Measurements from ENCODE around the gene CELF4.

The CELF4 gene

DNA sequence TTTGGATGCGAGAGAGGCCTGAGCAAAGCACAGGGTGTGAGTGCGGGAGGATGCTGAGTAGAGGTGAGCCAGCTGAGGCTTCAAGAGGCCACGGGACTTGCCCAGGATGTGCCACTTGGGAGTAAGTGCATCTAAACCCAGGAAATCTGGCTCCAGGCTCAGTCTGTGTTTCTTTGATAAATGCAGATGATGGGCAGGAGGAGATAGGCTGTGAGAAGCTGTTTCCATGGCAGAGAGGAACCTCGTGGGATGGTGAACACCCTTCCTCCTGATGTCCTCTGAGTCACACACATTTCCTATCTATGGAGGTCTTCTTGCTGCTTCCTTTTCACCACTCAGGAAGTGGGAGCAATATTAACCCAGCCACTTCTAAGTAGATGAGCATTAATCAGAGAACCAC lies 38.4 kb upstream of the CELF4 start:
- no peaks in the 10 kb centered on the region for H3K36me3 ChIP-seq (ENCODE audit: control insufficient read depth, low read length)

DNA sequence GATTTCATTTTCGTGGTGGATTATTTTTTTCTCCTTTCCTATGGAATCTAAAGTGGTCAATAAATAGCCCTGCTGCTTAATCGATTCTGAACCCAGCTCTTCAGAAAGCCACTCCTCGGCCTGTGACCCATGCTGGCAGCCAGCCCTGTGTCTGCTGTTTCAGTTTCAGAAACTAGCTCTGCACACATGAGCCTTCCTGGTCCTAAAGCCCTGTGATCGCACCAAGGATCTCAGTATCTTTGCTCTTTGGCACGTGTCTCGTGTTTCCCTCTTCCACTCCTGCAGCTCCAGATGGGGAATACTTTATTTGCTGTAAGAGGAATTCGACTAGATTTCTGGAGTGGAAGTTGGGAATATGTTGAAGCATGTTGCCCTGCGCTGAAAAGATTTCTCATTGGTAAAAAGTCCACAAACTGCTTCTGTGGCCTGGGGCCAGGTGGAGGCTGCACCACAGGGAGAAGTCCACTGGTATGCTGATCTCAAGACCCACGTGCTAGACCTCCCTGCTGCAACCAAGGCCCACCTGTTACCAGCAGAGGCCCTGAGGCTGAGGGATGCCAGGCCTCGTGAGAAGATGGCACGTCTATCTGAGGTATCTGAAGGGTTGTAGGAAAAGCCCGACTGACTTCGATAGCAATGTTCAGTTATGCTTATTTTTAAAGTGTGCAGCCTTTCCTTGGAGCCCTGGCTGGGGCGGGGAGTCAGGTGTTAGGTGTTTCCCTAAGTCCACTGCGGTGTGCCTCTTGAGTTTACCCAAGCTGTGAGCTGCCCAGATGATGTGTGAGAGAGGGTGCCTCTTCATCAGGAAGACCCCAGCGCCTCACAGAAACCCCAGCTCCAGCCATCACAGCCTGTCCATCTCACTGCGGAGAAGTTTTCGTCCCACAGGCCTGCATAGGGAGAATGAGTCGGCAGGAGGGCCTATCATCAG lies 33.6 kb upstream of the CELF4 start:
- Histone ChIP-seq H4K20me1 (ENCODE audit: control insufficient read depth, insufficient read depth, low read depth, low read length) (no peaks in the 10 kb centered on the region), H3K9me3 (ENCODE audit: control insufficient read depth, insufficient read depth, low read length) (no peaks in the 10 kb centered on the region), H3K27me3 (ENCODE audit: control insufficient read depth, low read length) (no peaks in the 10 kb centered on the region), H3K36me3 (ENCODE audit: control insufficient read depth, low read length) (no peaks in the 10 kb centered on the region), H3K4me3 (ENCODE audit: low read length) (no peak overlapping the region), H3K9me2 (replicated peaks; ENCODE audit: control insufficient read depth, low read length) (no peaks in the 10 kb centered on the region), H3F3A (ENCODE audit: control insufficient read depth, insufficient read depth) (no peaks in the 10 kb centered on the region), H3K4me2 (ENCODE audit: low read length) (no peak overlapping the region), H3K79me2 (ENCODE audit: control insufficient read depth, low read length) (no peaks in the 10 kb centered on the region), H3K27ac (ENCODE audit: low read depth, low read length) (no peak overlapping the region), H3K4me1 (ENCODE audit: control insufficient read depth, low read length) (no peaks in the 10 kb centered on the region)
- TF ChIP-seq, protein P1, sequence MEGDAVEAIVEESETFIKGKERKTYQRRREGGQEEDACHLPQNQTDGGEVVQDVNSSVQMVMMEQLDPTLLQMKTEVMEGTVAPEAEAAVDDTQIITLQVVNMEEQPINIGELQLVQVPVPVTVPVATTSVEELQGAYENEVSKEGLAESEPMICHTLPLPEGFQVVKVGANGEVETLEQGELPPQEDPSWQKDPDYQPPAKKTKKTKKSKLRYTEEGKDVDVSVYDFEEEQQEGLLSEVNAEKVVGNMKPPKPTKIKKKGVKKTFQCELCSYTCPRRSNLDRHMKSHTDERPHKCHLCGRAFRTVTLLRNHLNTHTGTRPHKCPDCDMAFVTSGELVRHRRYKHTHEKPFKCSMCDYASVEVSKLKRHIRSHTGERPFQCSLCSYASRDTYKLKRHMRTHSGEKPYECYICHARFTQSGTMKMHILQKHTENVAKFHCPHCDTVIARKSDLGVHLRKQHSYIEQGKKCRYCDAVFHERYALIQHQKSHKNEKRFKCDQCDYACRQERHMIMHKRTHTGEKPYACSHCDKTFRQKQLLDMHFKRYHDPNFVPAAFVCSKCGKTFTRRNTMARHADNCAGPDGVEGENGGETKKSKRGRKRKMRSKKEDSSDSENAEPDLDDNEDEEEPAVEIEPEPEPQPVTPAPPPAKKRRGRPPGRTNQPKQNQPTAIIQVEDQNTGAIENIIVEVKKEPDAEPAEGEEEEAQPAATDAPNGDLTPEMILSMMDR (IDR thresholded peaks at IDR 0.05; ENCODE audit: low read depth, low read length, poor library complexity, severe bottlenecking), result no peak
- no peak for TF ChIP-seq EZH2phosphoT487 (IDR thresholded peaks at IDR 0.05; ENCODE audit: borderline replicate concordance, low read length)

More for the DNA sequence above, 38.4 kb upstream of the CELF4 start:
- H3F3A ChIP-seq (ENCODE audit: control insufficient read depth, insufficient read depth), result no peaks in the 10 kb centered on the region
- no peaks in the 10 kb centered on the region for H3K27me3 ChIP-seq (ENCODE audit: control insufficient read depth, low read length)
- no peak overlapping the region for H3K4me3 ChIP-seq (ENCODE audit: low read length)
- H3K9me3 ChIP-seq (ENCODE audit: control insufficient read depth, insufficient read depth, low read length), result no peaks in the 10 kb centered on the region
- H3K9me2 ChIP-seq (replicated peaks; ENCODE audit: control insufficient read depth, low read length), result no peaks in the 10 kb centered on the region
- H3K4me2 ChIP-seq (ENCODE audit: low read length), result no peak overlapping the region
- TF ChIP-seq, protein P1 (IDR thresholded peaks at IDR 0.05; ENCODE audit: low read depth, low read length, poor library complexity, severe bottlenecking), result no peak
- no peak for TF ChIP-seq EZH2phosphoT487 (IDR thresholded peaks at IDR 0.05; ENCODE audit: borderline replicate concordance, low read length)
- H4K20me1 ChIP-seq (ENCODE audit: control insufficient read depth, insufficient read depth, low read depth, low read length), result no peaks in the 10 kb centered on the region
- no peaks in the 10 kb centered on the region for H3K4me1 ChIP-seq (ENCODE audit: control insufficient read depth, low read length)
- no peak overlapping the region for H3K27ac ChIP-seq (ENCODE audit: low read depth, low read length)
- H3K79me2 ChIP-seq (ENCODE audit: control insufficient read depth, low read length), result no peaks in the 10 kb centered on the region

DNA sequence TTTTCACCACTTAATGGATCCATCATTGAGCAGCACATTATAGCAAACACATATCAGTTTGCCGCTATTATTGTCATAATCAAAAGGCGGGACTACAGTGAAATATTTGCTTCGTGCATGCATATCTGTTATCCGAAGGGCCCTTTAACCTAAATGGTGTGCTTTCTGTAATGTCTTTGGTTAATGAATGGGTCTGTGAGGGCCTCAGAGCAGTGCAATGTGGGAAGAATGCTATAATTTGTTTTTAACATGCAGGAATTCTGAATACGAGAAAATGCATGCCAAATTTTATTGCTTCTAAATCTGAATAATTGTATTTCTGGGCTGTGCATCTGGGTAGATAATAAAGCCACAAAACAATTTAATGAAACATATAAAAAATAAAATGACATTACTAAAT lies 32.8 kb upstream of the CELF4 start:
- Histone ChIP-seq H3K4me1 (ENCODE audit: control insufficient read depth, low read length) (no peaks in the 10 kb centered on the region), H3K9me2 (replicated peaks; ENCODE audit: control insufficient read depth, low read length) (no peaks in the 10 kb centered on the region), H4K20me1 (ENCODE audit: control insufficient read depth, insufficient read depth, low read depth, low read length) (no peaks in the 10 kb centered on the region), H3K27ac (ENCODE audit: low read depth, low read length) (no peak overlapping the region), H3K9me3 (ENCODE audit: control insufficient read depth, insufficient read depth, low read length) (no peaks in the 10 kb centered on the region), H3K4me3 (ENCODE audit: low read length) (no peak overlapping the region), H3K27me3 (ENCODE audit: control insufficient read depth, low read length) (no peaks in the 10 kb centered on the region), H3K4me2 (ENCODE audit: low read length) (no peak overlapping the region), H3K36me3 (ENCODE audit: control insufficient read depth, low read length) (no peaks in the 10 kb centered on the region), H3F3A (ENCODE audit: control insufficient read depth, insufficient read depth) (no peaks in the 10 kb centered on the region), H3K79me2 (ENCODE audit: control insufficient read depth, low read length) (no peaks in the 10 kb centered on the region)
- TF ChIP-seq, protein P1 (IDR thresholded peaks at IDR 0.05; ENCODE audit: low read depth, low read length, poor library complexity, severe bottlenecking), result no peak
- TF ChIP-seq EZH2phosphoT487 (IDR thresholded peaks at IDR 0.05; ENCODE audit: borderline replicate concordance, low read length), result no peak
